Activated CD4-positive, alpha-beta memory T cell treated with anti-CD3 and anti-CD28 coated beads for 36 hours (primary cell): ENCODE measurements around the gene NOTCH4. TPM values are rescaled to one million over a fixed set of nuclear protein-coding genes. Genes with fewer than 3 reads are reported as not detected.

Experiments used
- CTCF ChIA-PET: fragments of 350-600 bp; sonication (Branson Sonifier 250); formaldehyde crosslinking; loops from one replicate; lab custom pipeline; 2021; ENCODE audit warnings: antibody characterized with exemption, inconsistent platforms; lab: Charles Lee
- POLR2A ChIA-PET: fragments of 350-600 bp; sonication (Branson Sonifier 250); formaldehyde crosslinking; loops from one replicate; lab custom pipeline; 2021; ENCODE audit warnings: antibody characterized with exemption; lab: Charles Lee
- DNase-seq: peaks from one replicate; pipeline ENCODE4 v3.0.0-alpha.2; 2020
- H3K27ac Mint-ChIP-seq: one replicate; pipeline ENCODE4 v1.8.0; 2021; ENCODE audit warnings: mixed read lengths
- H3K27me3 Mint-ChIP-seq: one replicate; pipeline ENCODE4 v1.8.0; 2021; ENCODE audit warnings: mixed read lengths
- H3K36me3 Mint-ChIP-seq: one replicate; pipeline ENCODE4 v1.8.0; 2021; ENCODE audit warnings: mixed read lengths
- H3K4me1 Mint-ChIP-seq: one replicate; pipeline ENCODE4 v1.8.0; 2021; ENCODE audit warnings: low read depth, mixed read lengths
- H3K4me3 Mint-ChIP-seq: one replicate; pipeline ENCODE4 v1.8.0; 2021; ENCODE audit warnings: mild to moderate bottlenecking, mixed read lengths
- H3K9me3 Mint-ChIP-seq: one replicate; pipeline ENCODE4 v1.8.0; 2021; ENCODE audit warnings: mixed read lengths
- intact Hi-C: fragments of 100-400 bp; cut with micrococcal nuclease; formaldehyde crosslinking; loops from one replicate; pipeline ENCODE4 v1.15.1; 2023
- total RNA-seq, 2 experiments: library from RNA; stranded (reverse); gene quantifications; one replicate each; pipeline ENCODE4 v1.2.3, GENCODE V29; 2021

NOTCH4 gene
- total RNA-seq, 2 experiments from 2014 or later = 0.31 to 0.51 TPM

DNA sequence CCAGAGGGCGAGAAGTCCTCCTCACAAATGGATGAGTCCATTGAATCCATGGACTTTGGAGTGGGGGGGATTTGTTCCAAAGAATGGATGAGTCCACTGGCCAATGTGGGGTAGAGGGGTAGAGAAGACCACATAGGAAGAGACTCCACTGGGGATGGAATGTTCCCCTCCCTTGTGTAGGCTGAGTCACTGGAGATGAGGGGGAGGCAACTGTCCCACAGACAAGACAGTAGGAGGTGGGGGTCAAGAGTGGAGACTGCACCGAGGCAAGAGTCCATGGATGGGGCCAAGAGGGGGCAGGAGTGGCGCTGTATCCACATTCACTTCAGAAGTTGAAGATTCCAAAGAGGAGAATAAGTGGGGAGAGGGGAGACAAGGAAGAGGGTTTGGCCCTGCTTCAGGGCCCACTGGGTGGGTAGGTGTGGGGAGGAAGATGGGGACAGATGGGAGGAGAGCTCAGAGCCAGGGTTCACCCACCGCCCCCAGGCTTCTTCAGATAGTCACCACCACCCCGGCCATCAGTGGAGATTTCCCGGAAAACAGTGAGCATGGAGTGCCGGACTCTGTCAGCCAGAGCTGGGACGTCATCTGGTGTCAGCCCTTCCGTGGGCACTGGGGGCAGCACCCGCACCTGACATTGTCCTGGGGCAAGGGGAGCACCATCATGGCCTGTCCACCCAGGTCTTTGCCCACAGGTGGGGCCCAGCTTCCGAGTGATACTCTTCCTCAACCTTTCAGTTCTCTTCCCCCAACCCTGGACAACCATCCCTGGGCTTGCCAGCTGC is 54.9 kb downstream of the NOTCH4 start:
- intact Hi-C loops = no loop called here
- Mint-ChIP-seq H3K36me3 (peaks cover 23% of the 10 kb centered on the region), H3K9me3 (no peaks in the 10 kb centered on the region), H3K4me3 (no peak overlapping the region), H3K27ac (no peak overlapping the region), H3K27me3 (no peaks in the 10 kb centered on the region), H3K4me1 (peaks cover 15% of the 10 kb centered on the region)
- POLR2A ChIA-PET = no interaction called here
- CTCF ChIA-PET = interaction anchor here (0.7 kb wide), 1 partner anchor 50 kb away, joined by 3 read pairs; no protein-coding TSS in a partner anchor
- DNase-seq = no peak

DNA sequence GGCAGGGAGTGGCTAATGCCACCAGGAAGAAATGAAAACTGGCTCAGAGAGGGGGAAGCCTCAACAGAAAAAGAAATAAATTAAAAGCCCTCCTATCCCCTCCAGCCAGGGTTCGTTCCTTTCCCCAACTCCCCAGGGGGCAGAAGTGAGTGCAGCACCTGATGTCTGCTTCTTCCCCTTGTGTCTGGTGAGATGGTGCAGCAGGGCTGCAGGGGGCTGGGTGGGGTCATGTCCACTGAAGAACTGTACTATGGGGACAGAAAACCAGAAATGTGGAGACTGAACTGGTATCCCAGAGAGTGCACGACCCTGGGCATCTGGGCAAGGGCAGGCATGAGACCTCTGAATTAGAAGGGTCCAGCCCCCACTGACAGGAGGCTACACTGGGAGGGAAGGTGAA is 55.5 kb downstream of the NOTCH4 start:
- H3K27me3 Mint-ChIP-seq = no peaks in the 10 kb centered on the region
- H3K4me1 Mint-ChIP-seq = peaks cover 8% of the 10 kb centered on the region
- DNase-seq = no peak
- ChIA-PET POLR2A (no interaction called here), CTCF (no interaction called here)
- no peaks in the 10 kb centered on the region for H3K9me3 Mint-ChIP-seq
- H3K27ac Mint-ChIP-seq = no peak overlapping the region
- no peak overlapping the region for H3K4me3 Mint-ChIP-seq
- peaks cover 23% of the 10 kb centered on the region for H3K36me3 Mint-ChIP-seq
- intact Hi-C loops = no loop called here

DNA sequence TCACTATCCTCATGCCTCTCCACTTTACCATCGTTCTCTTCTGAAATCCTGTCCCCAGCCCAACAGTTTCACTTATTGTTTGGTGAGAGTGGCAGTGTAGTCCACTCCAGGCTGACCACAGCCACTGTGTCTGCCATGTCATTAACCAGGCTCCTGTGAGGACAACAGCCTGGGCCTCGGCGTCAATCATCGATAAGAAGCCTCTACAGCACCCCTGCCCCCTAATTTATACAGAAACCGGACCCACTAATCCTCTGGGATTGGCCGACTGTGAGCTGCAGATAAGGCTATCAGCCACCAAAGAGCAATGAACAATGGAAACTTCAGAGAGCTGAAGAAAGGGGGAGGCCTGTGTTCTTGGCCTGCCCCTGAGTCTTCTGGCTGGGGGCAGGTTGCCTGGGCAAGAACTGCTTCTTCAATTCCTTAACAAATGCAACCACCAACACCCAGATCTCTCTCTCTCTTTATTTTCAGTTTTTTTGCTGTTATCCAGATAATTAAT is 56.1 kb downstream of the NOTCH4 start:
- Mint-ChIP-seq H3K4me3 (no peak overlapping the region), H3K27ac (no peak overlapping the region), H3K9me3 (no peaks in the 10 kb centered on the region), H3K36me3 (peaks cover 23% of the 10 kb centered on the region), H3K4me1 (peaks cover 3% of the 10 kb centered on the region), H3K27me3 (no peaks in the 10 kb centered on the region)
- ChIA-PET POLR2A (no interaction called here), CTCF (no interaction called here)
- DNase-seq = no peak
- intact Hi-C loops = no loop called here

DNA sequence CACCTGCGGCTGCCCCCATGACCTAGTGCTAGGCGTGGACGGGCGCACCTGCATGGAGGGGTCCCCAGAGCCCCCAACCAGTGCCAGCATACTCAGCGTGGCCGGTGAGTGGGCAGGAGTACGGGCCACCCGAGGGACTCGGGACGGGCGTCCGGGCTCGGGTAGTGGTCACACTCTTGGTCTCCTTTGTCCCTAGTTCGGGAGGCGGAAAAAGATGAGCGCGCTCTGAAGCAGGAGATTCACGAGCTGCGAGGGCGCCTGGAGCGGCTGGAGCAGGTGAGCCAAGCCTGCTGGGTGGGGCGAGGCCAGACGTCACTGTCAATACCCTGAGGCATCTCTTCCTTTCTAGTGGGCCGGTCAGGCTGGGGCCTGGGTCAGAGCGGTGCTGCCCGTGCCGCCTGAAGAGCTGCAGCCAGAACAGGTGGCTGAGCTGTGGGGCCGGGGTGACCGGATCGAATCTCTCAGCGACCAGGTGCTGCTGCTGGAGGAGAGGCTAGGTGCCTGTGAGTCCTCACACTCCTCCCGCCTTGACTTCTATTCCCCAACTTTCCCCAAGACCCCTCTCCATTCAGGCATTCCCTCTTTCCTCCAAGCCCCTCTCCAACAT is 56.6 kb downstream of the NOTCH4 start:
- peaks cover 23% of the 10 kb centered on the region for H3K36me3 Mint-ChIP-seq
- intact Hi-C loops = no loop called here
- no peaks in the 10 kb centered on the region for H3K27me3 Mint-ChIP-seq
- no peaks in the 10 kb centered on the region for H3K9me3 Mint-ChIP-seq
- H3K4me3 Mint-ChIP-seq = no peak overlapping the region
- H3K27ac Mint-ChIP-seq = no peak overlapping the region
- POLR2A ChIA-PET = no interaction called here
- CTCF ChIA-PET = no interaction called here
- no peak for DNase-seq
- H3K4me1 Mint-ChIP-seq = no peaks in the 10 kb centered on the region

DNA sequence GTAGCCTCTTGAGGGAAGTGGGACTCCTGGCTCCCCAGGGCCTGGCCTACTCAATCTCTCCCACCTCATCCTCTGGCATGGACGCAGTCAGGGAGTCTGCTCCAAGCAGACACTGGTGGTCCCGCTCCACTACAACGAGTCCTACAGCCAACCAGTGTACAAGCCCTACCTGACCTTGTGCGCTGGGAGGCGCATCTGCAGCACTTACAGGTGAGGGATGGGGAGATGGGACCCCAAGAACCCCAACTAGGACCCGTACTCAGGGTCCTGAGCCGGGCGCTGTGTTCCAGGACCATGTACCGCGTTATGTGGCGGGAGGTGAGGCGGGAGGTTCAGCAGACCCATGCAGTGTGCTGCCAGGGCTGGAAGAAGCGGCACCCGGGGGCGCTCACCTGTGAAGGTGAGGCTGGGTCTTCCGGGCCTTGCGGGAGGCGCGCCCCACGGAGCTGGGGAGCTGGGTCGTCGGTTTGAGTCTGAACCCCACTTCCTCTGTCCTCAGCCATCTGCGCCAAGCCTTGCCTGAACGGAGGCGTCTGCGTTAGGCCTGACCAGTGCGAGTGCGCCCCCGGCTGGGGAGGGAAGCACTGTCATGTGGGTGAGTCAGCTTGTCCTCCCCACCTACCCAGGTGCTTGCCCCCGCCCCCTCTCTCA is 57.3 kb downstream of the NOTCH4 start:
- no peaks in the 10 kb centered on the region for H3K27me3 Mint-ChIP-seq
- CTCF ChIA-PET = no interaction called here
- no peak for DNase-seq
- no peaks in the 10 kb centered on the region for H3K4me1 Mint-ChIP-seq
- intact Hi-C loops = no loop called here
- H3K27ac Mint-ChIP-seq = no peak overlapping the region
- H3K9me3 Mint-ChIP-seq = no peaks in the 10 kb centered on the region
- peaks cover 23% of the 10 kb centered on the region for H3K36me3 Mint-ChIP-seq
- POLR2A ChIA-PET = no interaction called here
- no peak overlapping the region for H3K4me3 Mint-ChIP-seq

DNA sequence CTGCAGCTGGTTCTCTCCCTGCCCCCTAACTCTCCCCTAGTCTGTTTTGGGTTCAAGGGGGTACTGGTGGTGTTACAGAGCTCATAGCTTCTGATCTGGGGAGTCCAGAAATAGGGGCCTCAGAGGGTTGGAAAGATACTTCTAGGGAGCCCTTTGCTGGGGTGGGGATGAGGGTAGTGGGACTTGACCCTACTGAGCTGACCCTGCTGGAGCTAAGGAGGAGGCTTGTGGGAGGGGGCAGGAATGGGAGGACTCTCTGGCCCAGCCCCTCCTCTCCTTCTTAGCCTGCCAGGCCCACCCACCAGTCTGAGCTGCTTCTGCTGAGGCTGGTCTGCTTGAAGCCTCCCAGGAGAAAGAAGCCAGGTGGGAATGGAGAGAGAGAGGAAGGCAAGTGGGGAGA is 59.6 kb downstream of the NOTCH4 start, which contains the start of gene EGFL8:
TSS of gene EGFL8 (plus strand) at position 301 of the 400 bp plus-strand sequence. CDS start 1,571 bp downstream, outside the sequence.
- Mint-ChIP-seq H3K4me3 (no peak within 1 kb of the TSS), H3K36me3 (peaks cover 12% of the 10 kb centered on the region), H3K27me3 (no peaks in the 10 kb centered on the region), H3K27ac (no peak within 1 kb of the TSS), H3K9me3 (no peaks in the 10 kb centered on the region), H3K4me1 (no peaks in the 10 kb centered on the region)
- ChIA-PET POLR2A (no interaction called here), CTCF (interaction anchor here (1.4 kb wide), 1 partner anchor 10 kb away, joined by 4 read pairs; no protein-coding TSS in a partner anchor)
- DNase-seq = no peak
- intact Hi-C loops = no loop called here

DNA sequence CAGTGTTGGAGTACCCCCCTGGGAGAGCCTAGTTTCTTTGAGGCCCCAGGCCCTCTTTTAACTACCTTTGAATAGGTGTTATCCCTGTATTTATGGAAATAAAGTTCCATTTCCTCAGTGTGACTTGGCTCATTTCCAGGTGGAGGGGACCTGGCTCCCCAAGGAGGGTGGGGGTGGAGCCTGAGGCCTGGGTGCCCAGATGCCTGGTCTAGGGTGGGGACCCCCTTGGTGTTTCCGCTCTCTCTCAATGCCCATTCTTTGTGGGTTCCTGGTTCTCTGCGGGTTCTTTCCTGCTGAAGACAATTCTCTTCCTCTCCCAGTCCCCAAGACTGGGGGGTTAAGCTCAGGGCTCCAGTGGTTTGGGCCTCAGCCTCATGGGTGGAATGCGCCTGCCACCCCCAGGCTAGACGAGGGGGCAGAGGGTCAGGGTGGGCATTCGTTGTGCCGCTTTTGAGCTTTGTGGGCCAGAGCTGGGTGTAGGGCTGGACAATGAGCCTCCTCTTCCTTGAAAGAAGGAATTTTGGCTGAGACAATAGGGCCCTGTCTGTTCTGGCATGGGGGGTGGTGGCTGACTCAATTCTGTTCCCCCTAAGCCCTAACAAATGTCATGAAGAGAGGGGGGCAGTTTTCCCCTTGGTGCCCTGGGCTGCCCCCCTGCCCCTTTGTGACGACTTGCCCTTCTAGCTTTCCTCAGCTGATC is 60.2 kb downstream of the NOTCH4 start:
- DNase-seq = no peak

DNA sequence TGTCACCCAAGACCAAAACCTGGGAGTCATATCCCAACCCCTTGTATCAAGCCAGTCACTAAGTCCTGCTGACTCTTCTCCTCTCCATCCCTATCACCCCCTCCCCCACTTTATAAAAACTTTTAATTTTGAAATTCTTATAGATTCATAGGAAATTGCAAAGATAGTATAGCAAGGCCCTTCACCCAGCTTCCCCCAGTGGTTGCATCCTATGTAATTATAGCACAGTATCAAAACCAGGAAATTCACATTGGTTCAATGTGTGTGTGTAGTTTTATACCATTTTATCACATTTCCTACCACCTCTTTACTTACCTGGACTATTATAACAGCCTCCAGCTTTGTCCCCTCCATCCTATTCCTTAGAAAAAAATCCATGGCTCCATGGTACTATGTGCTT is 65.8 kb downstream of the NOTCH4 start:
- peaks cover 10% of the 10 kb centered on the region for H3K36me3 Mint-ChIP-seq
- H3K4me3 Mint-ChIP-seq = no peak overlapping the region
- H3K27me3 Mint-ChIP-seq = no peaks in the 10 kb centered on the region
- no peaks in the 10 kb centered on the region for H3K9me3 Mint-ChIP-seq
- no peak for DNase-seq
- intact Hi-C loops = no loop called here
- no peak overlapping the region for H3K27ac Mint-ChIP-seq
- ChIA-PET POLR2A (no interaction called here), CTCF (interaction anchor here (0.6 to 2.3 kb wide), 4 partner anchors 27 to 117 kb away, joined by 3 to 9 read pairs (median 3); no protein-coding TSS in a partner anchor)
- H3K4me1 Mint-ChIP-seq = peaks cover 17% of the 10 kb centered on the region

More for the DNA sequence above, 60.2 kb downstream of the NOTCH4 start:
- H3K36me3 Mint-ChIP-seq = peaks cover 9% of the 10 kb centered on the region
- CTCF ChIA-PET = interaction anchor here (1.4 kb wide), 1 partner anchor 9 kb away, joined by 4 read pairs; no protein-coding TSS in a partner anchor
- no peaks in the 10 kb centered on the region for H3K27me3 Mint-ChIP-seq
- intact Hi-C loops = no loop called here
- no peak overlapping the region for H3K4me3 Mint-ChIP-seq
- H3K27ac Mint-ChIP-seq = no peak overlapping the region
- H3K4me1 Mint-ChIP-seq = no peaks in the 10 kb centered on the region
- POLR2A ChIA-PET = no interaction called here
- H3K9me3 Mint-ChIP-seq = no peaks in the 10 kb centered on the region

DNA sequence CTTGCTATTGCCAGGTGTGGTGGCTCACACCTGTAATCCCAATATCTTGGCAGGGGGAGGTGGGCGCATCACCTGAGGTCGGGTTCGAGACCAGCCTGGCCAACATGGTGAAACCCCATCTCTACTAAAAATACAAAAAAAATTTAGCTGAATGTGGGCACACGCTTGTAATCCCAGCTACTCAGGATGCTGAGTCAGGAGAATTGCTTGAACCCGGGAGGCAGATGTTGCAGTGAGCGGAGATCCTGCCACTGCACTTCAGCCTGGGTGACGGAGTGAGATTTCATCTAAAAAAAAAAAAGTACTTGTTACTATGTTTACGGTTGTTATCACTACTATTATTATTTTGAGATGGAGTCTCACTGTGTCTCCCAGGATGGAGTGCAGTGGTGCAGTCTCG is 67.0 kb downstream of the NOTCH4 start:
- ChIA-PET POLR2A (no interaction called here), CTCF (interaction anchor here (2.3 kb wide), 1 partner anchor 38 kb away, joined by 9 read pairs; no protein-coding TSS in a partner anchor)
- no peak for DNase-seq
- Mint-ChIP-seq H3K4me3 (no peak overlapping the region), H3K9me3 (no peaks in the 10 kb centered on the region), H3K27ac (no peak overlapping the region), H3K4me1 (peaks cover 25% of the 10 kb centered on the region), H3K27me3 (no peaks in the 10 kb centered on the region), H3K36me3 (peaks cover 10% of the 10 kb centered on the region)
- intact Hi-C loops = no loop called here

DNA sequence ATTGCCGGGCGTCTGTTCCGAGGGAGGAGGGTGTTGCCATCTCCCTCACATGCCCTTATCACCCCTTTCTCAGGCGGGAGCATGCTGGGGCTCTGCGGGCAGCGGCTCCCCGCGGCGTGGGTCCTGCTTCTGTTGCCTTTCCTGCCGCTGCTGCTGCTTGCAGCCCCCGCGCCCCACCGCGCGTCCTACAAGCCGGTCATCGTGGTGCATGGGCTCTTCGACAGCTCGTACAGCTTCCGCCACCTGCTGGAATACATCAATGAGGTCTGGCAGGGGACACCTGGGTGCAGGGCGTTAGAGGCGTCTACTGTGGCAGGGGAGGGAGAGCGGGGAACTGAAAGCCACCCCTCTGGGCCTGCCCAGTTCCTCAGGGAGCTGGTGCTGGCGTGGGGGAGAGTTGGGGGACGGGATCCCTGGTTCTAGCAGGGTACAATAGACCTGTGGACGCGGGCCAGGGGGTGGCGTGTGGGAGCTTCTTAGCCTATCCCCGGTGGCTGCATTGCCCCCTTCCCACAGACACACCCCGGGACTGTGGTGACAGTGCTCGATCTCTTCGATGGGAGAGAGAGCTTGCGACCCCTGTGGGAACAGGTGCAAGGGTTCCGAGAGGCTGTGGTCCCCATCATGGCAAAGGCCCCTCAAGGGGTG is 69.2 kb downstream of the NOTCH4 start:
- ChIA-PET CTCF (interaction anchor here (0.8 to 1.3 kb wide), 8 partner anchors 10 to 107 kb away, joined by 3 to 10 read pairs (median 4); partner anchors contain the start of genes ATF6B, EGFL8 and FKBPL), POLR2A (interaction anchor here (1.1 to 1.3 kb wide), 2 partner anchors 24 to 27 kb away, joined by 6 read pairs; partner anchors contain the start of genes ATF6B and FKBPL)
- peak; percentile 78 for DNase-seq
- Mint-ChIP-seq H3K27me3 (peaks cover 13% of the 10 kb centered on the region), H3K36me3 (peaks cover 10% of the 10 kb centered on the region), H3K4me3 (peak overlapping the region; percentile 98), H3K4me1 (peaks cover 31% of the 10 kb centered on the region), H3K9me3 (no peaks in the 10 kb centered on the region), H3K27ac (peak overlapping the region; percentile 79)
- intact Hi-C loops = loop anchor here (1.0 kb wide), 4 partner anchors 24 to 67 kb away; partner anchors contain the start of genes ATF6B and RNF5
